Activated effector memory CD4-positive, alpha-beta T cell treated with anti-CD3 and anti-CD28 coated beads, Interleukin-2, amount 50 U/mL, for 16 hours (primary cell): ENCODE results near the gene CCDC188.

Source experiments
- DNase-seq: peaks from one replicate; pipeline ENCODE4 v3.0.0-alpha.2; 2020

The CCDC188 gene

GRCh38 chr22:20147237-20147988 lies 3.4 kb downstream of the CCDC188 start:
- no peak for DNase-seq

GRCh38 chr22:20146777-20147176 lies 4.1 kb downstream of the CCDC188 start:
- no peak for DNase-seq

GRCh38 chr22:20145832-20146223 lies 5.0 kb downstream of the CCDC188 start:
- DNase-seq = no peak

DNA sequence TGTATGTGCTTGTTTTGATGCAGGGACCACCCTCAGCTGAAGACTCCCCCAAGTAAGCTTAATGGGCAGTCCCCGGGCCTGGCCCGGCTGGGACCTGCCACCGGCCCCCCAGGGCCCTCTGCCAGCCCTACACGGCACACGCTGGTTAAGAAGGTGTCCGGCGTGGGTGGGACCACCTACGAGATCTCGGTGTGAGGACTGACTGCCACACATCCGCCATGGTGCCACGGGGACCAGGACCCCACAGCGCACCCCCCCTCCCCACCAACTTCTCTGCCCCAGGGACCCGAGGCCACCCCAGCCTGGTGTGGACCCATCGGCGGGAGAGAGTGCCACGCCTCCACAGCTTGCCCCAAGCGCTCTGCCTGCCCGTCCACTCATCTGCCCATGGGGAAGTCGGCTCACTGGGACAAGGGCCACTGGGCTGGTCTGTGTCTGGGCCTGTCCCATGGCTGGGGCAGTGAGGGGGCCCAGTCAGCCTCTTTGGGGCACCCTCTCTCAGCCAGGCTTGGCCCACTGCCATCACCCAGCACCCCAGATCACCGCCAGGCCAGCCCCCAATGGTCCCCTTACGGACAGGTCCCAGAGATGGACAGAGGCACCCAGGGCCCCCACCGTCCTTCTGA lies 5.5 kb downstream of the CCDC188 start:
- no peak for DNase-seq

DNA sequence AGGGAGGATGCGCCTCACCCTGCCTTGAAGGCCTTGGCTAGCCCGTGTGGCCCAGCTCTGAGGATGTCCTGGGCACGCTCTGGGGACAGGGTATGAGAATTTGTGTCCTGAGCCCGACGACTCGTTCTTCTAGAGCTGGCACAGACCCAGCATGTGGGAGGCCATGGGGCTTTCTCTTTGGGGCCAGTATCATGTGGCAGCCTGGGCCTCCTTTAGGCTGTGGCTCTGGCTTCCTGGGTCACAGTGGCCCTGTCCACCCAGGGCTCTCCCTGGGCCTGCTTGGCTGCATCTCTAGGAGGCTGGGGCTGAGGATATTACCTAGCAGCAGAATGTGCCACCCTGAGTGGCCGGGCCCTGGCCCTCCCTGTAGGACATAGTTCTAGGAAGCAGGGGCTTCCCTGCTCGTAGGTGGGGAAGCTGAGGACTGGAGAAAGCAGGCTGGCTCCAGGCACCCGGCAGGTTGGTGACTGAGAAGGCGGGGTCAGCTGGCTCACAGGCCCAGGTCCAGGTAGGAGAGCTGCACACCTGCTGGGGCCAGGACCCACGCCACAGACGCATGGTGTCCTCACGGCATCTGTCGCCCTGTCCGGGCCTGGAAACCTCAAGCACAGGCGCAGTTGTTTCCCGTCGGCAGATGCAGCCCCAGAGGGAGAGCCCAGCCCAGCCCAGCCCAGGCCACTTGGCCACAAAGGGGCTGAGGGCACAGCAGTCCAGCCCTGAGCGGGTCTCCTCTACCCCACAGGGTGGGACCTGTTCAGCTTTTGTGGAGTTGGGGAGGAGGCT lies 6.8 kb downstream of the CCDC188 start:
- DNase-seq = no peak

- DNase-seq = no peak
Observed at GRCh38 chr22:20142711-20143621, 7.9 kb downstream of the CCDC188 start.

- no peak for DNase-seq
Observed at GRCh38 chr22:20141186-20142077, 9.4 kb downstream of the CCDC188 start.

DNA sequence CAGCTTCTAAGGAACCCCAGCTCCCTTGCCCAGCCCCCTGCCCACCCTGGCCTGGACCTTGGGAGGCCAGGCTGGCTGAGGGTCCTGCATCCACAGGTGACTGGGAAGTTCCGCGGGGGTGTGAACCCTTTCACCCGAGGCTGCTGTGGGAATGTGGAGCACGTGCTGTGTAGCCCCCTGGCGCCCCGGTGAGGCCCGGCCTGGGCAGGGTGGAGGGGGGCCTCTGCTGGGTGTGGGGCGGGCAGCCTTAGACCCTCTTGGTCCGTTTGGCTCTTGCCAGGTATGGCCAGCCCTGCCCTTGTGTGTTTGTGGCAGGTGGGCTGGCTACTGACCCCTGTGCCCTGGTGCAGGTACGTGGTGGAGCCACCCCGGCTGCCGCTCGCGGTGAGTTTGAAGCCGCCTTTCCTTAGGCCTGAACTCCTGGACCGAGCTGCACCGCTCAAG lies 10.3 kb downstream of the CCDC188 start:
- DNase-seq = no peak

- no peak for DNase-seq
Observed at GRCh38 chr22:20140107-20140445, 10.8 kb downstream of the CCDC188 start.

DNA sequence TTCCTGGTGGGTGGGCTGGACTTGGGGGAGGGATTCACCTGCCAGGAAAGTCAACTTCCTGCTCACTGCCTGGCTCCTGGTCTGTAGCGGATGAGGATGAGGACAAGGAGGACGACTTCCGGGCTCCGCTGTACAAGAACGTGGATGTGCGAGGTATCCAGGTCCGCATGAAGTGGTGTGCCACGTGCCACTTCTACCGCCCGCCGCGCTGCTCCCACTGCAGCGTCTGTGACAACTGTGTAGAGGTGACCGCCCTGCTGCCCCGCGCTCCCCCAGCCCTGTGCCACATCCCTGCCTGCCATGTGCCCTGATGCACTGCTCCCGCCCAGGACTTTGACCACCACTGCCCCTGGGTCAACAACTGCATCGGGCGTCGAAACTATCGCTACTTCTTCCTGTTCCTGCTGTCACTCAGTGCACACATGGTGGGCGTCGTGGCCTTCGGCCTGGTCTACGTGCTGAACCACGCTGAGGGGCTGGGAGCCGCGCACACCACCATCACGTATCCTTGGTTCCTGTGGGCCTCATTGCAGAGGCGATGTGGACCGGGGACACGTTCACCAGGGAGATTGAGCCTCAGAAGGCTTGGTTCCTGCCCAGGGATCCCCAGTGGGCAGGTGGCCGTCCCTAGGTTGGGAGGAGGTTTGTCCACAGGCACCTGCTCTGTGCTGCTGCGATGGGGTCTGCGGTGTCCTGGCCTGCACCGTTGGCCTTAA lies 11.3 kb downstream of the CCDC188 start:
- DNase-seq = no peak

DNA sequence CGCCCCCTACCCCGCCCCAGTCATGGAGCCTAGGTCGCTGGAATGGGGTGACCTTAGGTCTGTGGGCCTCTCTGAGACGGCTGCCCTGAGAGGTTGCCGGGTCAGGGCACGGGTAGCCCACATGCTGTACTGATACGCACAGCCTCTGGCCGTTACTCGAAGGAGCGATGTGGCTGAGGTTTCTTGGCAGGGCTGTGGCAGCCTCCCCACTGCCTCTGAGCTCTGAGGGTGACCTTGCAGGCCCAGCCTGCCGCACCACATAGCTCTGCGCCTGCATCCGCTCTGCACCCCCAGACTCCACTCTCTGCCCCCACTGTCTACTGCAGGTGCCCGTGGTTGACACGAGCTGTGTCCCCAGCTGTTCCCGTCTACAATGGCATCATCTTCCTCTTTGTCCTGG lies 12.0 kb downstream of the CCDC188 start:
- no peak for DNase-seq

DNA sequence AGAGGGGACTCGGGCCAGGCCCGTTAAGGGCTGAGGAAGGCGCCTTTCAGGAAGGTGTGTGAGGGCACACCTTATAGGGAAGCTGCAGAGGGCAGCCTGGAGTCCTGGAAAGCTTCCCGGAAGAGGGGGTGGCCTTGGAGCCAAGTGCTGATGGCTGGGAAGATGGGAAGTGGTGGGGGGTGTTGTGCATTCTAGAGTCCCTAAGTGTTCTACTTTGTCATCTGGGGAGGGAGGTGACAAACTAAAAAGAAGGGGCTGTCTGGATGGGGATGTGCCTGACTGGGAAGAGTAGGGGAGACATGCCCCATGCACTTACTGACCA lies 12.5 kb downstream of the CCDC188 start:
- no peak for DNase-seq

DNA sequence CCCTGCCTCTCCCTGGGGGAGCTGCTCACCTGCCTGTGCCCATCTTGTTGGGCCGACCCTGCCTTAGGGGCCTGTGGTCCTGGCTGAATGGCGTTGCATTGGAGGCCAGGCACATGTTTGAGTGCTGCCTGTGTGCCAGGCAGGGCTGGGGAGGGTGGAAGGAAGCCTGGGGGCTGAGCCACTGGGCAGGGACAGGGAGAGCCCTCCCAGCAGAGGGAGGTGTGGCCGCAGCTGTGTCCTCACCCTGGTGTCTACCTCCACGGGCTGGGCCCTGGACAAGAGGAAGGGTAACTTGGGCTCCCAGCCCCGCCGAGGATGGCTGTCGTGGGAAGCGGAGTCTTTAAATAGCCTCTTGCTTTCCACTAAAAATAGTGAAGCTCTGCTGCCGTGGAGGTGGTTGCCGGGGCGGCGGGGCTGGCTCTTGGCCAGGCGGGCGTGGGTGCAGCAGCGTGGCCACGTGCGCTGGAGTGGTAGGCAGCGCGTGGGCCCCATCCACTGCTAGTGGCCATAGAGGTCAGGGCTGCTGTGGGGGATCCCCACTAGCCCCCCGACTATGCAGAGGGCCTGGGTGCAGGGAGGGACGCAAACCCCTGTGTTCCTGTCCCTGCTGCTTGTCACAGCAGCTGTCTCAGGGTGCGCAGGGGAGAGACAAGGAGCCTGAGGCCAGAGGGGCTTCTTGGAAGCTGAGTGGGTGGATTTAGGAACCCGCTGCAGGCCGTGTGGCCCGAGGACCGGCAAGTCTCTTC lies 13.0 kb downstream of the CCDC188 start:
- DNase-seq = no peak

DNA sequence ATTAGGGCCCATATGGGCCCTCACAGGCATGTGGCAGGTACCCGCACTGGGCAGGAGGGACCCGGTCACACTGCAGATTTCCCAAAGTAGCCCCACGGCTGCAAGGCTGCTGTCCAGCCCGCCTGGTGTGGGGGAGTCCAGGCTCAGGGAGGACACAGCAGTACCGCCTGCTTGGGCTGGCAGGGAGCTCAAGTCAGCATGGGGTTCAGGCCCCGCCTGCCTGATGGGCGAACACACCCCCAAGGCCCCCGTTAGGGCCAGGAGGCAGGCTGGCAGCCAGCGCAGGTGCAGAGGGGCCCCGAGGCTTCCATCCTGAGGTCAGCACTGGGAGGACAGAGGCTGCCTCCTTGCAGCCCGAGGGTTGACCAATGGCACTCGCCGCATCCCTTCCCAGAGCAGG lies 13.7 kb downstream of the CCDC188 start:
- no peak for DNase-seq

GRCh38 chr22:20136603-20136873 lies 14.3 kb downstream of the CCDC188 start:
- DNase-seq = no peak

GRCh38 chr22:20135806-20136602 lies 14.9 kb downstream of the CCDC188 start:
- no peak for DNase-seq

DNA sequence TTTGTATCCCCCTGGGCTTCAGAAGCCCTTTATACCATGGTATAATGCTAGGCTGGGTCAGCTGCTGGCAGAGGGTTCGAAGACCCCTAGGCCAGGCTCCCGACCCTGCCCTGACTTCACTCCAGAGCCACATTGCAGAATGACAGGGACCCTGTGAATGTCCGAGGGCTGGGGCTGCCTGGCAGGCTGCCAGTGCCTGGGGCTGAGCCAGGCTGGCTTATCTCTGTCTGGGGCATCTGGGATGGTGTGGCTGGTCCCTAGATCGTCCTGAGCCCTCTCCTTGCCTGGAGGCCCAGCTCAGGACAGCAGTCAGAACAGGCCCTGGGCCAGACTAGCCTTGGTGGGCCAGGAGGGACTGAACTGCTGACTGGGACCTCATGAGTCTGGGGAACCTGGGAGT lies 15.6 kb downstream of the CCDC188 start:
- no peak for DNase-seq

- no peak for DNase-seq
Observed at GRCh38 chr22:20133930-20134549, 16.8 kb downstream of the CCDC188 start.

GRCh38 chr22:20132686-20133246 lies 18.1 kb downstream of the CCDC188 start:
- no peak for DNase-seq
